ENCODE data around the gene SIM2.

Gene SIM2

DNA sequence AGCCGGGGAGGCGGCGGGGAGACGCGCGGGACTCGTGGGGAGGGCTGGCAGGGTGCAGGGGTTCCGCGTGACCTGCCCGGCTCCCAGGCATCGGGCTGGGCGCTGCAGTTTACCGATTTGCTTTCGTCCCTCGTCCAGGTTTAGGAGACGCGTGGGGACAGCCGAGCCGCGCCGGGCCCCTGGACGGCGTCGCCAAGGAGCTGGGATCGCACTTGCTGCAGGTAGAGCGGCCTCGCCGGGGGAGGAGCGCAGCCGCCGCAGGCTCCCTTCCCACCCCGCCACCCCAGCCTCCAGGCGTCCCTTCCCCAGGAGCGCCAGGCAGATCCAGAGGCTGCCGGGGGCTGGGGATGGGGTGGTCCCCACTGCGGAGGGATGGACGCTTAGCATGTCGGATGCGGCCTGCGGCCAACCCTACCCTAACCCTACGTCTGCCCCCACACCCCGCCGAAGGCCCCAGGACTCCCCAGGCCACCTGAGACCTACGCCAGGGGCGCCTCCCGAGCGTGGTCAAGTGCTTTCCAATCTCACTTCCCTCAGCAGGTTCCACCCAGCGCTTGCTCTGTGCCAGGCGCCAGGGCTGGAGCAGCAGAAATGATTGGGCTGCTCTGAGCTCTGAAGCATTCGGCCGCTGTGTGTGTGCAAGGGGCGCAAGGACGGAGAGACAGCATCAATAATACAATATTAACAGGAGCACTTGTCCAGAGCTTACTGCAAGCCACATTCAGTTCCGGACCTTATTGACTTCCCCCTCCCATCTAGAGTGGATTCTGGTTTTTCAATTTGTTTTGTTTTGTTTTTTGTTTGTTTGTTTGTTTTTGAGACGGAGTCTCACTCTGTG is 10.3 kb downstream of the SIM2 start:
- peaks cover 100% of the 10 kb centered on the region for H3K27me3 ChIP-seq (ENCODE audit: control insufficient read depth, insufficient read depth, low read length)
- no peak overlapping the region for H3K27ac ChIP-seq (ENCODE audit: low read depth, low read length)
- peaks cover 54% of the 10 kb centered on the region for H3K4me1 ChIP-seq (ENCODE audit: control insufficient read depth, insufficient read depth, low read length)
- no peaks in the 10 kb centered on the region for H3K36me3 ChIP-seq (ENCODE audit: control insufficient read depth, insufficient read depth, low read length)
- no peaks in the 10 kb centered on the region for H3K9me3 ChIP-seq (ENCODE audit: control insufficient read depth, insufficient read depth, low read depth, low read length)
- H3K4me3 ChIP-seq (ENCODE audit: low read depth, low read length), result peak overlapping the region; percentile 44
- no peak overlapping the region for H3K9ac ChIP-seq (ENCODE audit: low read length)

DNA sequence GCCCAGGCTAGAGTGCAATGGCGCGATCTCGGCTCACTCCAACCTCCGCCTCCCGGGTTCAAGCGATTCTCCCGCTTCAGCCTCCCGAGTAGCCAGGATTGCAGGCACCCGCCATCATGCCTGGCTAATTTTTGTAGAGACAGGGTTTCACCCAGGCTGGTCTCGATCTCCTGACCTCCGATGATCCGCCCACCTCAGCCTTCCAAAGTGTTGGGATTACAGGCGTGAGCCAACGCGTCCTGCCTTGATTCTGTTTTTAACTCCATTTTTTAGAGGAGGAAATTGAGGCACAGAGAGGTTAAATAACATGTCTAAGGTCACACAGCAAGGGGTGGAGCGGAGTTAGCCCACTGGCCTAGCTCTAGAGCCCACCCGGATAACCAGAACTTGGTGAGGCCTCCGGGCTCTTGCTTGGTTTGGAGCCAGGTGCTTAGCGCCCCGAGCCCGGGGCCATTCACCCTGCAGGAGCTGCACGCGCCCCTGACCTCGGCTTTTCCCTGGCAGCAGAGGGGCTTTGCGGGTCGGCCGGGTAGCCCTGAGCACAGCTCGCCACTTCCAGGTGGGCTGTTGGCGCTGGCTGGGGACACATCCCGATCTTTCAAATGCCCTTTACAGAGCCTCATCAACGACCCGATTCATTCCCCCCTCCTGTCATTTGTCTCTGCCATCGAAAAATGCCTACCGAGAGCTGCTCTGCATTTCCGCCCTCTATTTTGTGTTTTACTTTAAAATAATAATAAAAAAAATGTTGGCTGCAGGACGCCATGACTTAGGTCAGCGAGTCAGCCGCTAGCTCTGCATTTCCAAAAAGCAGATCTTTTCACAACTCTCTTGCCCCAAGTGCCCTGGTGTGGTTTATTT is 11.2 kb downstream of the SIM2 start:
- no peaks in the 10 kb centered on the region for H3K36me3 ChIP-seq (ENCODE audit: control insufficient read depth, insufficient read depth, low read length)
- H3K4me3 ChIP-seq (ENCODE audit: low read depth, low read length), result peak overlapping the region; percentile 44
- no peak overlapping the region for H3K9ac ChIP-seq (ENCODE audit: low read length)
- H3K27me3 ChIP-seq (ENCODE audit: control insufficient read depth, insufficient read depth, low read length), result peaks cover 100% of the 10 kb centered on the region
- H3K27ac ChIP-seq (ENCODE audit: low read depth, low read length), result no peak overlapping the region
- no peaks in the 10 kb centered on the region for H3K9me3 ChIP-seq (ENCODE audit: control insufficient read depth, insufficient read depth, low read depth, low read length)
- H3K4me1 ChIP-seq (ENCODE audit: control insufficient read depth, insufficient read depth, low read length), result peaks cover 46% of the 10 kb centered on the region

DNA sequence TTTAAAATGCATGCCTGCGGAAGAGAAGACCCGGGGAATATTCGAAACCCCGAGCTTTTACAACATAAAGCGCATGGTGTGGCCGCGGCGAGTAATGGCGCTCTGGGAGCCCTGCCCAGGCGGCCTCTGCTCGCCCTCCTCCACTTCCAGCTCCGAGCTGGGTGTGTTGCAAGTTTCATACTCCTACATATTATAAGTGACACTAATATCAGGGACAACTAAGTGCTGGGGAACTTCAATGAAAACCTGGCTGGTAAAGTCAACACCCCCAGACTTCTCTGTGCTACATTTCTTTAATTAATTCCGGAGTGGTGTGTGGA is 11.8 kb downstream of the SIM2 start:
- H3K27me3 ChIP-seq (ENCODE audit: control insufficient read depth, insufficient read depth, low read length), result peaks cover 98% of the 10 kb centered on the region
- no peaks in the 10 kb centered on the region for H3K9me3 ChIP-seq (ENCODE audit: control insufficient read depth, insufficient read depth, low read depth, low read length)
- H3K4me3 ChIP-seq (ENCODE audit: low read depth, low read length), result peak overlapping the region; percentile 44
- no peak overlapping the region for H3K27ac ChIP-seq (ENCODE audit: low read depth, low read length)
- peaks cover 40% of the 10 kb centered on the region for H3K4me1 ChIP-seq (ENCODE audit: control insufficient read depth, insufficient read depth, low read length)
- no peaks in the 10 kb centered on the region for H3K36me3 ChIP-seq (ENCODE audit: control insufficient read depth, insufficient read depth, low read length)
- no peak overlapping the region for H3K9ac ChIP-seq (ENCODE audit: low read length)

DNA sequence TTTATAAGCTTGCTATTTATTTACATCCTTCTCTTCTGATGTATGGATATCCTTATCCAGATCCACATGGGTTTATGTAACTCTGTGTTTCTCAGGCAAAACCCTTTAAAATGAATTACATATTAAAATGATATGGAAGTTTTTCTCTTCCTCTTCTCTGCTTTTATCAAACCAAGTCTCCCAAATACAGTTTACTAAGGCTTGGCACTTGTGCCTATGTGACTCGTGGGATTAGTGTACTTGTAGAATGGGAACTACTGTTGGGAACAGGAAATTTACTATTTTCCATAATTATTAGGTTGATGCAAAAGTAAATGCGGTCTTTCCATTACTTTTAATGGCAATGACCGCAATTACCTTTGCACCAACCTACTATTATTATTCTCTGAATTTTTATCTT is 14.8 kb downstream of the SIM2 start:
- H3K27me3 ChIP-seq (ENCODE audit: control insufficient read depth, insufficient read depth, low read length), result peaks cover 88% of the 10 kb centered on the region
- H3K4me3 ChIP-seq (ENCODE audit: low read depth, low read length), result no peak overlapping the region
- H3K27ac ChIP-seq (ENCODE audit: low read depth, low read length), result no peak overlapping the region
- no peaks in the 10 kb centered on the region for H3K36me3 ChIP-seq (ENCODE audit: control insufficient read depth, insufficient read depth, low read length)
- H3K9ac ChIP-seq (ENCODE audit: low read length), result no peak overlapping the region
- no peaks in the 10 kb centered on the region for H3K9me3 ChIP-seq (ENCODE audit: control insufficient read depth, insufficient read depth, low read depth, low read length)
- H3K4me1 ChIP-seq (ENCODE audit: control insufficient read depth, insufficient read depth, low read length), result peaks cover 24% of the 10 kb centered on the region

DNA sequence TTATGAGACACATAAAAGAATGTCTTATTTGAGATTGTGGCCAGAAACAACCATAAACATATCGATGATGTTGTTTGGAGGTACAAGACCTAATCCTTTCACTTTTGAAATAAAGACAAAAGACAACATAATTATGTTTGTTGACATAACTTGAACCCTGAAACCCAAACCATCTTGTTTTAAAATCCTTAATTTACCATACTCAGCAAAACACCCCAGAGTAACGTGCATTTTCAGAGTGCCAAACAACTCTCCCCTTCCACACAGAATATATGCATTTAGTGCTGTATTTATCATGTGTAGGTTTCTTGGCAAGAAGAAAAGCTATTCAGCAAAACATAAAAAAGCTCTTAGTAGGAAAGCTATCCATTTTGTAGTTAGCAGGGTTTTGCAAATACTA is 17.5 kb downstream of the SIM2 start:
- H3K9me3 ChIP-seq (ENCODE audit: control insufficient read depth, insufficient read depth, low read depth, low read length), result no peaks in the 10 kb centered on the region
- H3K9ac ChIP-seq (ENCODE audit: low read length), result no peak overlapping the region
- H3K4me3 ChIP-seq (ENCODE audit: low read depth, low read length), result no peak overlapping the region
- H3K4me1 ChIP-seq (ENCODE audit: control insufficient read depth, insufficient read depth, low read length), result peaks cover 17% of the 10 kb centered on the region
- H3K27me3 ChIP-seq (ENCODE audit: control insufficient read depth, insufficient read depth, low read length), result peaks cover 74% of the 10 kb centered on the region
- no peaks in the 10 kb centered on the region for H3K36me3 ChIP-seq (ENCODE audit: control insufficient read depth, insufficient read depth, low read length)
- no peak overlapping the region for H3K27ac ChIP-seq (ENCODE audit: low read depth, low read length)

DNA sequence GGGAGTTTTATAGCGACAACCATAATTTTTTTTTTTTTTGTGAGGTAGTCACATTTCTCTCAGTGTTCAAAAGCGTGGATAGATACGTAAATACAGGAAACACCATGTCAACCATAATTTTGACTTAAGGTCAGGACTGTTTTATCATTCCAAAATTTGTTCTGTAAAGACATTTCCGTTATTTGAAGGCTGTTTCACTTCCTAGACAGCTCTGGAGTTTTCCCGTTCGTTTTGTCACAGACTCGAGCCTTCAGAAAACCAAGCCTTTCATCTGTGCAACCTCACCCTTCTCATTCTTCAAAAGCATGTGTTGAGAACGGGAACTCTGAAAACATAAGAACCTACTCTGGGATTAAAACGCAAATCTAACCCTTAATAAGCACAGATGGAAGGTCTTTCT is 17.9 kb downstream of the SIM2 start:
- H3K9ac ChIP-seq (ENCODE audit: low read length), result no peak overlapping the region
- H3K27ac ChIP-seq (ENCODE audit: low read depth, low read length), result no peak overlapping the region
- no peaks in the 10 kb centered on the region for H3K9me3 ChIP-seq (ENCODE audit: control insufficient read depth, insufficient read depth, low read depth, low read length)
- H3K36me3 ChIP-seq (ENCODE audit: control insufficient read depth, insufficient read depth, low read length), result no peaks in the 10 kb centered on the region
- peaks cover 17% of the 10 kb centered on the region for H3K4me1 ChIP-seq (ENCODE audit: control insufficient read depth, insufficient read depth, low read length)
- no peak overlapping the region for H3K4me3 ChIP-seq (ENCODE audit: low read depth, low read length)
- peaks cover 70% of the 10 kb centered on the region for H3K27me3 ChIP-seq (ENCODE audit: control insufficient read depth, insufficient read depth, low read length)

DNA sequence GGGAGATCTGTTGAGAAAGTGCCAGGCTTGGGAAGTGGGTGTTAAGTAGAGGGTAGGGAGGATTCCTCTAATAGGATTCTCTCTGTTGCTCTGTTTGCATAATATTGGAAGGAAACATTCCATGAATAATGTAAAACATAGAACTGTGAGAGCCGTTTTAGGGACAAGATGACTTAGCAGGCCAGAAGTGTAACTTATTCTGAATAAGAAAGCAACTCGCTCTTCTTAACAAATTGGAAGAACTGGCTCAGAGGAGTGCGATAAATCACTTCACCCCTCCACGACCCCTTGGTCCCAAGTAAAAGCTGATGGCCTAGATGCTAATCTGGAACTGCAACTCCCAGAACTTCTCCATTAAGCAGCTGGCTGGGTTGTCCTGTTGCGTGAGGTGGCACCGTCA is 19.1 kb downstream of the SIM2 start:
- peaks cover 61% of the 10 kb centered on the region for H3K27me3 ChIP-seq (ENCODE audit: control insufficient read depth, insufficient read depth, low read length)

DNA sequence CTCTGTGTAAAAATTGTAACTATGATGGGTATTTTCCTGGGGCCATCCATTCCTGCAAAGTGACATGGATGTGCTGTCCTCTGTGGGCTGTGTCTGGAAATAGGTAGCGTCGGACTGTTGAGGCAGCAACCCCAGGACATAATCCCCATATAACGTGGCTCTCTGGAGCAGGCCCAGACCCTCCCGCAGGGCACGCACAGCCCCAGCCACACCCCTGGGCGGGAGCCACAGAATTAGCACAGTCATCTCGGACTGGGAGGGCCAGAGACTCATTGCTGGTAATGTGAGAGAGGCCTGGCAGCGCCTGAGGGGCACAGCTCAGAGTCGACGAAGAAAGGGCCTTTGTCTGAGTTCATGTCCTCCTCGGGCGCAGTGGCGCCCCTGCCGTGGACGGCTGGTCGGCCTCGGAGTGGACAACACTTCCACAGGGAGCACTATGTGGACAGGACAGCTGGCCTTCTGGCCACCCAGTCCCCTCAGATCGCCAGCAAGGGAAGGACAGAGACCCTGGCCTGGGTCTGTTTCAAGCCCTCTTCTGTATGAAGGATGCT is 20.1 kb downstream of the SIM2 start:
- H3K36me3 ChIP-seq (ENCODE audit: control insufficient read depth, insufficient read depth, low read length), result no peaks in the 10 kb centered on the region
- H3K9ac ChIP-seq (ENCODE audit: low read length), result no peak overlapping the region
- H3K9me3 ChIP-seq (ENCODE audit: control insufficient read depth, insufficient read depth, low read depth, low read length), result no peaks in the 10 kb centered on the region
- no peak overlapping the region for H3K4me3 ChIP-seq (ENCODE audit: low read depth, low read length)
- peaks cover 52% of the 10 kb centered on the region for H3K27me3 ChIP-seq (ENCODE audit: control insufficient read depth, insufficient read depth, low read length)
- no peak overlapping the region; the same call in 1 of the 2 replicates for H3K27ac ChIP-seq (ENCODE audit: low read depth, low read length)
- H3K4me1 ChIP-seq (ENCODE audit: control insufficient read depth, insufficient read depth, low read length), result peaks cover 17% of the 10 kb centered on the region

More for the DNA sequence above, 19.1 kb downstream of the SIM2 start:
- no peaks in the 10 kb centered on the region for H3K9me3 ChIP-seq (ENCODE audit: control insufficient read depth, insufficient read depth, low read depth, low read length)
- peaks cover 17% of the 10 kb centered on the region for H3K4me1 ChIP-seq (ENCODE audit: control insufficient read depth, insufficient read depth, low read length)
- no peak overlapping the region for H3K4me3 ChIP-seq (ENCODE audit: low read depth, low read length)
- no peaks in the 10 kb centered on the region for H3K36me3 ChIP-seq (ENCODE audit: control insufficient read depth, insufficient read depth, low read length)
- H3K9ac ChIP-seq (ENCODE audit: low read length), result no peak overlapping the region
- H3K27ac ChIP-seq (ENCODE audit: low read depth, low read length), result no peak overlapping the region

DNA sequence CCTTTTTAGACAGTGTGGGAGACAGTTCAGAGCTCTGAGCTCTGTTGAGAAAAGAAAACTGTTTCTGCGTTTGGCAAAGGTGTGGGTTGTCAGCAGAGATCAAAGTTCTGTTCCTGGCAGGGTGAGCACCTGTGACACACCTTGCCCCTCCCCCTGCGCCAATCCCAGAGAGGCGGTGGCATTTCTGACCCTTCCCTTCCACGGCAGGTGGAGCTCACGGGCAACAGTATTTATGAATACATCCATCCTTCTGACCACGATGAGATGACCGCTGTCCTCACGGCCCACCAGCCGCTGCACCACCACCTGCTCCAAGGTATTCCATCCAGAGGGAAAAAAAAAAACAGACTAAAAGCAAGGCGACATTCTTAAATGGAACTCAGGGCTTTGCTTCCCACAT is 20.7 kb downstream of the SIM2 start:
- H3K27ac ChIP-seq (ENCODE audit: low read depth, low read length), result no peak overlapping the region
- peaks cover 17% of the 10 kb centered on the region for H3K4me1 ChIP-seq (ENCODE audit: control insufficient read depth, insufficient read depth, low read length)
- no peak overlapping the region for H3K4me3 ChIP-seq (ENCODE audit: low read depth, low read length)
- peaks cover 46% of the 10 kb centered on the region for H3K27me3 ChIP-seq (ENCODE audit: control insufficient read depth, insufficient read depth, low read length)
- H3K9ac ChIP-seq (ENCODE audit: low read length), result no peak overlapping the region
- no peaks in the 10 kb centered on the region for H3K36me3 ChIP-seq (ENCODE audit: control insufficient read depth, insufficient read depth, low read length)
- no peaks in the 10 kb centered on the region for H3K9me3 ChIP-seq (ENCODE audit: control insufficient read depth, insufficient read depth, low read depth, low read length)

DNA sequence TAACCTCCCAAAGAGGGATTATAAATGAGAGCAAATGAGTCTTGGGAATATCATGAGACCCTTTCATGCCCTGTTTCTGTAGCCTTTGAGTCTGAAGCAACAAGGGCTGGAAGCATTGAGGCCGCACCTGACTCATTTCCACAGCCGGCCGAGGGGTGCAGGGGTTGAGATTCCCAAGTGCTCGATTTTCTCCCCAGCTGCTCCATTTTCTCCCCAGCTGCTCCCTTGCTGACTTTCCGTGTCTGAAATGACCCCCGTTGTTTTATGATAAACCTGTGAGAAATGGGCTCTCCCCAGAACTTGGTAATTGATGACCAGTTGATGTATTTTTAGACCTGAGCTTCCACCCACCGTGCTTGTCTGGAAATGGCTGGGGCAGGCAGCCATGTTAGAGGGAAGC is 22.9 kb downstream of the SIM2 start:
- peaks cover 27% of the 10 kb centered on the region for H3K27me3 ChIP-seq (ENCODE audit: control insufficient read depth, insufficient read depth, low read length)
- no peaks in the 10 kb centered on the region for H3K36me3 ChIP-seq (ENCODE audit: control insufficient read depth, insufficient read depth, low read length)
- H3K4me3 ChIP-seq (ENCODE audit: low read depth, low read length), result no peak overlapping the region

More for the DNA sequence above, 22.9 kb downstream of the SIM2 start:
- no peaks in the 10 kb centered on the region for H3K9me3 ChIP-seq (ENCODE audit: control insufficient read depth, insufficient read depth, low read depth, low read length)
- no peak overlapping the region for H3K27ac ChIP-seq (ENCODE audit: low read depth, low read length)
- H3K4me1 ChIP-seq (ENCODE audit: control insufficient read depth, insufficient read depth, low read length), result peaks cover 17% of the 10 kb centered on the region
- H3K9ac ChIP-seq (ENCODE audit: low read length), result no peak overlapping the region

All from HUES6 (cell line).